ENCODE results near the gene PLCB1.

DNA sequence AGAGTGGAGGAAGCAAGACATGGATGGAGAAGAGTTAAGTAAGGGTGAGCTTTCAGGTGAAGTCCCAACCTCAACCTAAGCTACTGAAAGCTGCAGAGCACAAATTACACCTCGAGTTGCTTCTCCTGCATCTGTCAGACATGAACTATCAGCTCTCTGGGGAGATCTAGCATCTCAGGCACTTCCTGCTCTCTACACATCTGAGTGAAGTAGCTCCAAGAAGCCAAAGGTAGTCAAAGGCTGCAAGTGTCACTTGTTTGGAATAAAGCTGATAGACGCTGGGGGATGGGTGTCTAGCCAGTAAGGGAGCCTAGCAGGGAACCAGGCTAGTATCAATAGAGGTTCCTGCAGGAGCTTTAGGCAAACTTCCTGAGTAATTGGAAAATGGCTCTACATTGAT lies 228.0 kb downstream of the PLCB1 start:
- TF ChIP-seq, protein P1, sequence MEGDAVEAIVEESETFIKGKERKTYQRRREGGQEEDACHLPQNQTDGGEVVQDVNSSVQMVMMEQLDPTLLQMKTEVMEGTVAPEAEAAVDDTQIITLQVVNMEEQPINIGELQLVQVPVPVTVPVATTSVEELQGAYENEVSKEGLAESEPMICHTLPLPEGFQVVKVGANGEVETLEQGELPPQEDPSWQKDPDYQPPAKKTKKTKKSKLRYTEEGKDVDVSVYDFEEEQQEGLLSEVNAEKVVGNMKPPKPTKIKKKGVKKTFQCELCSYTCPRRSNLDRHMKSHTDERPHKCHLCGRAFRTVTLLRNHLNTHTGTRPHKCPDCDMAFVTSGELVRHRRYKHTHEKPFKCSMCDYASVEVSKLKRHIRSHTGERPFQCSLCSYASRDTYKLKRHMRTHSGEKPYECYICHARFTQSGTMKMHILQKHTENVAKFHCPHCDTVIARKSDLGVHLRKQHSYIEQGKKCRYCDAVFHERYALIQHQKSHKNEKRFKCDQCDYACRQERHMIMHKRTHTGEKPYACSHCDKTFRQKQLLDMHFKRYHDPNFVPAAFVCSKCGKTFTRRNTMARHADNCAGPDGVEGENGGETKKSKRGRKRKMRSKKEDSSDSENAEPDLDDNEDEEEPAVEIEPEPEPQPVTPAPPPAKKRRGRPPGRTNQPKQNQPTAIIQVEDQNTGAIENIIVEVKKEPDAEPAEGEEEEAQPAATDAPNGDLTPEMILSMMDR (IDR thresholded peaks at IDR 0.05; ENCODE audit: poor library complexity): no peak
- no peak for TF ChIP-seq EZH2phosphoT487 (IDR thresholded peaks at IDR 0.05; ENCODE audit: low read depth, severe bottlenecking, unreplicated experiment)
- TF ChIP-seq EZH2 (IDR thresholded peaks at IDR 0.05; ENCODE audit: borderline replicate concordance): no peak

Data from hepatocyte (in vitro differentiated cells).